A673 (cell line): ENCODE results near the gene COL9A1.

Source experiments
- EZH2 ChIP-seq: fragments of 200-600 bp; sonication (generic); IDR thresholded peaks from 2 replicates; pipeline ENCODE4 v1.6.1; 2017; ENCODE audit warnings: borderline replicate concordance, low read depth, mild to moderate bottlenecking, mixed read lengths, antibody characterized with exemption, low read length; ENCODE audit not compliant: poor library complexity, severe bottlenecking
- TF ChIP-seq, protein P1 (sequence below): fragments of 300-800, 200-600 bp; sonication (generic); conservative IDR thresholded peaks from 2 replicates; pipeline ENCODE4 v1.5.1; 2017; ENCODE audit warnings: low read depth, mild to moderate bottlenecking, antibody characterized with exemption, low read length, moderate library complexity, mixed read lengths

DNA sequence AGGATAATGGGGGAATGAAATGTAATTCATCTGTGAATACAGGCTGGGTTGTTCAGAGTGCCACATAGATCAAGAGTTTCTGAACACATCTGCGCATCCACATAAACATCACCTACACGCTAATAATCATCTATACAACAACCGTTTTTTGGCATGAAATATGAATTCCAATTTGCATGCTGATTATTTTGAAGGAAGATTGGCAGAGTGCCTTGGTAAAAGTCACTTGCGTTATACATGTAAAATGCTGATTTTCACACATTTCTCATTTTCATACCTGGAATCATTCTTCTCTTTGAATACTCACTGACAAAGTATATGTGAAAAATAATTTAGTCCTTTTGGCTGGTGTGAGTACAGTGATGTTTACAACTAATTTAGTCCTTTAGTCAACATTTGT, 17.7 kb downstream of the COL9A1 start:
- TF ChIP-seq, protein P1, sequence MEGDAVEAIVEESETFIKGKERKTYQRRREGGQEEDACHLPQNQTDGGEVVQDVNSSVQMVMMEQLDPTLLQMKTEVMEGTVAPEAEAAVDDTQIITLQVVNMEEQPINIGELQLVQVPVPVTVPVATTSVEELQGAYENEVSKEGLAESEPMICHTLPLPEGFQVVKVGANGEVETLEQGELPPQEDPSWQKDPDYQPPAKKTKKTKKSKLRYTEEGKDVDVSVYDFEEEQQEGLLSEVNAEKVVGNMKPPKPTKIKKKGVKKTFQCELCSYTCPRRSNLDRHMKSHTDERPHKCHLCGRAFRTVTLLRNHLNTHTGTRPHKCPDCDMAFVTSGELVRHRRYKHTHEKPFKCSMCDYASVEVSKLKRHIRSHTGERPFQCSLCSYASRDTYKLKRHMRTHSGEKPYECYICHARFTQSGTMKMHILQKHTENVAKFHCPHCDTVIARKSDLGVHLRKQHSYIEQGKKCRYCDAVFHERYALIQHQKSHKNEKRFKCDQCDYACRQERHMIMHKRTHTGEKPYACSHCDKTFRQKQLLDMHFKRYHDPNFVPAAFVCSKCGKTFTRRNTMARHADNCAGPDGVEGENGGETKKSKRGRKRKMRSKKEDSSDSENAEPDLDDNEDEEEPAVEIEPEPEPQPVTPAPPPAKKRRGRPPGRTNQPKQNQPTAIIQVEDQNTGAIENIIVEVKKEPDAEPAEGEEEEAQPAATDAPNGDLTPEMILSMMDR, result no peak
- TF ChIP-seq EZH2, result no peak
